Panc1 (cell line): ENCODE data around the gene MDM2. TPM values are rescaled to one million over a fixed set of nuclear protein-coding genes. Genes with fewer than 3 reads are reported as not detected.

Experiments
- ATAC-seq: fragments of 200-7000 bp; cut with Tn5 transposase; 2 replicates; pipeline ENCODE4 v1.9.1; 2020; ENCODE audit warnings: mild to moderate bottlenecking, moderate library complexity
- BruUV-seq: library from RNA; stranded (reverse); fragments of 400-500 nt; replicated peaks from 2 replicates; lab custom pipeline; 2021; lab: Mats Ljungman, UMichigan
- CTCF ChIA-PET: fragments of 300-600 bp; sonication (Branson Sonifier 250); formaldehyde crosslinking; loops from one replicate; lab custom pipeline; 2022; ENCODE audit warnings: antibody characterized with exemption; lab: Charles Lee
- POLR2A ChIA-PET: fragments of 300-600 bp; sonication (Branson Sonifier 250); formaldehyde crosslinking; loops from one replicate; lab custom pipeline; 2022; ENCODE audit warnings: antibody characterized with exemption; lab: Charles Lee
- DNase-seq: peaks from one replicate; pipeline ENCODE4 v3.0.0-alpha.2; 2010; ENCODE audit warnings: low read depth, low spot score
- H3K27ac ChIP-seq: 2 replicates; pipeline ENCODE4 v1.5.1; 2011; ENCODE audit warnings: mild to moderate bottlenecking, low read length, inconsistent platforms
- H3K27me3 ChIP-seq: fragments of 200-500 bp; sonication (Bioruptor generic); 2 replicates; pipeline ENCODE4 v1.6.0; 2014; ENCODE audit warnings: low read length, inconsistent platforms; ENCODE audit not compliant: control insufficient read depth, insufficient read depth
- H3K36me3 ChIP-seq: fragments of 200-500 bp; sonication (Bioruptor generic); 2 replicates; pipeline ENCODE4 v1.5.1; 2014; ENCODE audit warnings: inconsistent platforms, mild to moderate bottlenecking, low read length, moderate library complexity; ENCODE audit not compliant: control insufficient read depth, insufficient read depth
- H3K4me1 ChIP-seq: 2 replicates; pipeline ENCODE4 v1.5.1; 2011; ENCODE audit warnings: inconsistent platforms, mild to moderate bottlenecking, low read length, moderate library complexity; ENCODE audit not compliant: control insufficient read depth, insufficient read depth
- H3K4me3 ChIP-seq, 2 experiments: 2 replicates each; pipeline ENCODE4 v1.5.1; 2011 to 2012; ENCODE audit warnings: low read depth in 2 of 2, low read length in 2 of 2, mild to moderate bottlenecking in 2 of 2, inconsistent platforms in 1 of 2, moderate library complexity in 1 of 2
- H3K9me3 ChIP-seq: fragments of 200-500 bp; sonication (Bioruptor generic); 2 replicates; pipeline ENCODE4 v1.5.1; 2014; ENCODE audit warnings: low read depth, mild to moderate bottlenecking, inconsistent platforms, low read length, moderate library complexity; ENCODE audit not compliant: control insufficient read depth, insufficient read depth
- CTCF ChIP-seq: fragments of 450-650 bp; IDR thresholded peaks from 2 replicates; pipeline ENCODE4 v1.5.1; 2017; ENCODE audit warnings: mild to moderate bottlenecking
- POLR2AphosphoS5 ChIP-seq: IDR thresholded peaks from 2 replicates; pipeline ENCODE4 v1.6.1; 2012; ENCODE audit warnings: mild to moderate bottlenecking, low read depth, low read length, moderate library complexity
- REST ChIP-seq, 2 experiments: IDR thresholded peaks; 2 replicates each; pipeline ENCODE4 v1.6.1; 2011 to 2012; ENCODE audit warnings: low read depth in 2 of 2, control low read depth in 1 of 2, low read length in 1 of 2, mild to moderate bottlenecking in 1 of 2, moderate library complexity in 1 of 2; ENCODE audit not compliant: insufficient read depth in 1 of 2
- SIN3A ChIP-seq: IDR thresholded peaks from 2 replicates; pipeline ENCODE4 v1.6.1; 2012; ENCODE audit warnings: low read depth, mild to moderate bottlenecking, low read length, moderate library complexity, borderline replicate concordance; ENCODE audit not compliant: insufficient read depth
- TCF7L2 ChIP-seq: IDR thresholded peaks from 2 replicates; pipeline ENCODE4 v1.6.1; 2011; ENCODE audit warnings: mild to moderate bottlenecking, low read depth, low read length, inconsistent platforms
- in situ Hi-C: cut with HindIII; loops from 2 replicates; pipeline ENCODE4 v1.10.0; 2016; ENCODE audit warnings: low sequenced_read_pairs, low pct_unique_long_range_greater_than_20kb
- intact Hi-C: fragments of 100-400 bp; cut with micrococcal nuclease; formaldehyde crosslinking; loops from one replicate; pipeline ENCODE4 v1.10.0; 2022; ENCODE audit not compliant: unreplicated experiment
- total RNA-seq: library from RNA; stranded (reverse); gene quantifications from one replicate; pipeline ENCODE4 v1.2.1, GENCODE V29; 2021; ENCODE audit not compliant: unreplicated experiment

The MDM2 gene
- total RNA-seq, 1 experiment from 2014 or later = 101 TPM

DNA sequence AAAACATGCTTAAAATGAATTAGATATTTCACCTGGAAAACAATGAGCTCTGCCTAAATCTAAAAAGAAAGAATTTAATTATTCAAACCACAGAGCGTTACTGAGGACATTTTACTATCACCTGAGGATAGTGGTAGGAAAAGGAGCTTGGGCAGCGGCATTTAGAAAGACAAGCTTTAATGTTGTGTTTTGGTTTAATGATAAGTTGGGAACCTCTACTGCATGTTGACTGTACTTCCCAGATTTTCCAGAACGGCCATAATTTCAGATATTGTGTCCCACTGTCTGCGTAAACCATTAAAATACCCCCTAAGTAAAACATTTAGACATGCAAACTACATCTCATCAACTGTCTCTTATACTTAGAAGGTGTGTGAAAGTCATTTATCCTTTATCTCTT lies 69.6 kb downstream of the MDM2 start:
- TF ChIP-seq TCF7L2 = no peak
- TF ChIP-seq POLR2AphosphoS5 = no peak
- TF ChIP-seq SIN3A = no peak
- no peak for TF ChIP-seq CTCF
- TF ChIP-seq REST (IDR thresholded peaks at IDR 0.05; ENCODE audit: insufficient read depth in 1 of 2, low read depth in 2 of 2, low read length in 1 of 2) = no peak
- intact Hi-C loops = no loop called here
- ChIA-PET CTCF (no interaction called here), POLR2A (no interaction called here)
- Histone ChIP-seq H3K27ac (no peak overlapping the region), H3K36me3 (no peaks in the 10 kb centered on the region), H3K4me3 (no peak overlapping the region), H3K27me3 (no peaks in the 10 kb centered on the region), H3K9me3 (no peaks in the 10 kb centered on the region), H3K4me1 (no peaks in the 10 kb centered on the region)
- DNase-seq (no peak), ATAC-seq (no peak)
- in situ Hi-C loops = no loop called here
- no TSS peak for BruUV-seq

GRCh38 chr12:68878283-68878682 lies 70.3 kb downstream of the MDM2 start:
- Histone ChIP-seq H3K9me3 (no peaks in the 10 kb centered on the region), H3K36me3 (no peaks in the 10 kb centered on the region), H3K27ac (no peak overlapping the region), H3K4me3 (no peak overlapping the region), H3K27me3 (no peaks in the 10 kb centered on the region), H3K4me1 (no peaks in the 10 kb centered on the region)
- DNase-seq (no peak), ATAC-seq (no peak)
- intact Hi-C loops (no loop called here), in situ Hi-C loops (no loop called here)
- ChIA-PET CTCF (no interaction called here), POLR2A (no interaction called here)
- BruUV-seq = no TSS peak
- TF ChIP-seq REST (IDR thresholded peaks at IDR 0.05; ENCODE audit: insufficient read depth in 1 of 2, low read depth in 2 of 2, low read length in 1 of 2) = no peak
- no peak for TF ChIP-seq CTCF
- TF ChIP-seq SIN3A = no peak
- TF ChIP-seq POLR2AphosphoS5 = no peak
- no peak for TF ChIP-seq TCF7L2
